ENCODE measurements around the gene ALDH8A1.

ALDH8A1 gene

DNA sequence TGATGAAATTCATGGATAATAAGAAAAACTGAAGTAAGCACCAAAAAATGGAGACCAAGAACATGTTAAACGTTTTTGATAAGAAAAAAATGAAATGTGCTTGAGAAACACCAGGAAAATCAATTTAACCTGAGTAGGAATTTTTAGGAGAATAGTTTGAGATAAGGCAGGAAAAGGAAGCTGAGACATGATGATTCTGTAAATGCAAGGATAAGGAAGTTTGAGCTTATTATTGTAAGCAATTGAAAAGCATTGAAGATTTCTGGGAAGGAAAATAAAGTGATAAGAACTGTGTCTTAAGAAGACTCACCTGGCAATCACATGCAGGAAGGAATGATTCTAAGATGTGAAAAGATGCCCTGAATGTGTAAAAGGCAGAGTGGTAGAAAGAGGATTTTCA, 66.6 kb downstream of the ALDH8A1 start:
- no peak for TF ChIP-seq TCF12 (IDR thresholded peaks at IDR 0.05; ENCODE audit: low read depth)
- TF ChIP-seq, protein P1, sequence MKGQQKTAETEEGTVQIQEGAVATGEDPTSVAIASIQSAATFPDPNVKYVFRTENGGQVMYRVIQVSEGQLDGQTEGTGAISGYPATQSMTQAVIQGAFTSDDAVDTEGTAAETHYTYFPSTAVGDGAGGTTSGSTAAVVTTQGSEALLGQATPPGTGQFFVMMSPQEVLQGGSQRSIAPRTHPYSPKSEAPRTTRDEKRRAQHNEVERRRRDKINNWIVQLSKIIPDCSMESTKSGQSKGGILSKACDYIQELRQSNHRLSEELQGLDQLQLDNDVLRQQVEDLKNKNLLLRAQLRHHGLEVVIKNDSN (IDR thresholded peaks at IDR 0.05) = no peak
- no peak for TF ChIP-seq FOXM1 (IDR thresholded peaks at IDR 0.05; ENCODE audit: borderline replicate concordance, low read depth)
- no peak for TF ChIP-seq NFIC (IDR thresholded peaks at IDR 0.05)
- TF ChIP-seq, protein P2, sequence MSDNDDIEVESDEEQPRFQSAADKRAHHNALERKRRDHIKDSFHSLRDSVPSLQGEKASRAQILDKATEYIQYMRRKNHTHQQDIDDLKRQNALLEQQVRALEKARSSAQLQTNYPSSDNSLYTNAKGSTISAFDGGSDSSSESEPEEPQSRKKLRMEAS (IDR thresholded peaks at IDR 0.05) = no peak
- no peak for TF ChIP-seq YY1 (IDR thresholded peaks at IDR 0.05; ENCODE audit: low read depth)
- TF ChIP-seq TAF1 (IDR thresholded peaks at IDR 0.05; ENCODE audit: low read depth) = no peak
- no peak for TF ChIP-seq EGR1 (IDR thresholded peaks at IDR 0.05)
- no peak for TF ChIP-seq TEAD4 (IDR thresholded peaks at IDR 0.05)
- TF ChIP-seq, protein P3, sequence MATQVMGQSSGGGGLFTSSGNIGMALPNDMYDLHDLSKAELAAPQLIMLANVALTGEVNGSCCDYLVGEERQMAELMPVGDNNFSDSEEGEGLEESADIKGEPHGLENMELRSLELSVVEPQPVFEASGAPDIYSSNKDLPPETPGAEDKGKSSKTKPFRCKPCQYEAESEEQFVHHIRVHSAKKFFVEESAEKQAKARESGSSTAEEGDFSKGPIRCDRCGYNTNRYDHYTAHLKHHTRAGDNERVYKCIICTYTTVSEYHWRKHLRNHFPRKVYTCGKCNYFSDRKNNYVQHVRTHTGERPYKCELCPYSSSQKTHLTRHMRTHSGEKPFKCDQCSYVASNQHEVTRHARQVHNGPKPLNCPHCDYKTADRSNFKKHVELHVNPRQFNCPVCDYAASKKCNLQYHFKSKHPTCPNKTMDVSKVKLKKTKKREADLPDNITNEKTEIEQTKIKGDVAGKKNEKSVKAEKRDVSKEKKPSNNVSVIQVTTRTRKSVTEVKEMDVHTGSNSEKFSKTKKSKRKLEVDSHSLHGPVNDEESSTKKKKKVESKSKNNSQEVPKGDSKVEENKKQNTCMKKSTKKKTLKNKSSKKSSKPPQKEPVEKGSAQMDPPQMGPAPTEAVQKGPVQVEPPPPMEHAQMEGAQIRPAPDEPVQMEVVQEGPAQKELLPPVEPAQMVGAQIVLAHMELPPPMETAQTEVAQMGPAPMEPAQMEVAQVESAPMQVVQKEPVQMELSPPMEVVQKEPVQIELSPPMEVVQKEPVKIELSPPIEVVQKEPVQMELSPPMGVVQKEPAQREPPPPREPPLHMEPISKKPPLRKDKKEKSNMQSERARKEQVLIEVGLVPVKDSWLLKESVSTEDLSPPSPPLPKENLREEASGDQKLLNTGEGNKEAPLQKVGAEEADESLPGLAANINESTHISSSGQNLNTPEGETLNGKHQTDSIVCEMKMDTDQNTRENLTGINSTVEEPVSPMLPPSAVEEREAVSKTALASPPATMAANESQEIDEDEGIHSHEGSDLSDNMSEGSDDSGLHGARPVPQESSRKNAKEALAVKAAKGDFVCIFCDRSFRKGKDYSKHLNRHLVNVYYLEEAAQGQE (IDR thresholded peaks at IDR 0.05; ENCODE audit: low read depth) = no peak
- TF ChIP-seq CEBPB (IDR thresholded peaks at IDR 0.05) = no peak
- TF ChIP-seq CREB1 (IDR thresholded peaks at IDR 0.05; ENCODE audit: low read depth) = no peak
- TF ChIP-seq EP300 (IDR thresholded peaks at IDR 0.05; ENCODE audit: borderline replicate concordance) = no peak
- no peak for TF ChIP-seq RAD21 (IDR thresholded peaks at IDR 0.05; ENCODE audit: low read depth)

DNA sequence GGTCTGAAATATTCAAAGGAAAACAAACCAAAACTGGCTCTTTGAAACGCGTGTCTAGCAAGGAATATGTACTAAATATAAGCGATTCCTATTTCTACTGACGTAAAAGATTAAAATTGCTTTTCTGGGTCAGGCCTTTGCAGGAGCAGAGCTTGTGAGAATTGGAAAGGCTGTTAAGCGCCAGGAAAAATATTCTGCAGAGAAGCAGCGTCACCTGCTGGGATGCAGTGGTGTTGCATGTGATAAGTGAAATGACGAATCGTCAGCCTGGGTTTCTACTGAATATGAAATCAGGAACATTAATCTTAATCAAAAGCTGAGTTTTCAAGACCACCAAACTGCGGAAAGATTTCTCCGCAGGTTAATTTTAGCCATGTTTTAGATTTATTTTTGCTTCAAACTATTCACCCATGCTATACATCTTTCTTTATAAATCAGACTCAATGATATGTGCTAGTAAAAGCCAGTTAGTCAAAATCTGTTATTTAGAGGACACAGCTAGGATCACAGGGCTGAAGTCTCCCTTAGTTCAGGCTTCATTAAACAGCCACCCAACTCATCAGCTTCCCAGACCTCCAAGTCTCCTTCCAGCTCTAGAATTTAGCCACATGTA, 67.4 kb downstream of the ALDH8A1 start:
- TF ChIP-seq RAD21 (IDR thresholded peaks at IDR 0.05; ENCODE audit: low read depth) (peak; percentile 47; the same call in 1 of the 2 replicates), EP300 (IDR thresholded peaks at IDR 0.05; ENCODE audit: borderline replicate concordance) (no peak), TAF1 (IDR thresholded peaks at IDR 0.05; ENCODE audit: low read depth) (no peak)

DNA sequence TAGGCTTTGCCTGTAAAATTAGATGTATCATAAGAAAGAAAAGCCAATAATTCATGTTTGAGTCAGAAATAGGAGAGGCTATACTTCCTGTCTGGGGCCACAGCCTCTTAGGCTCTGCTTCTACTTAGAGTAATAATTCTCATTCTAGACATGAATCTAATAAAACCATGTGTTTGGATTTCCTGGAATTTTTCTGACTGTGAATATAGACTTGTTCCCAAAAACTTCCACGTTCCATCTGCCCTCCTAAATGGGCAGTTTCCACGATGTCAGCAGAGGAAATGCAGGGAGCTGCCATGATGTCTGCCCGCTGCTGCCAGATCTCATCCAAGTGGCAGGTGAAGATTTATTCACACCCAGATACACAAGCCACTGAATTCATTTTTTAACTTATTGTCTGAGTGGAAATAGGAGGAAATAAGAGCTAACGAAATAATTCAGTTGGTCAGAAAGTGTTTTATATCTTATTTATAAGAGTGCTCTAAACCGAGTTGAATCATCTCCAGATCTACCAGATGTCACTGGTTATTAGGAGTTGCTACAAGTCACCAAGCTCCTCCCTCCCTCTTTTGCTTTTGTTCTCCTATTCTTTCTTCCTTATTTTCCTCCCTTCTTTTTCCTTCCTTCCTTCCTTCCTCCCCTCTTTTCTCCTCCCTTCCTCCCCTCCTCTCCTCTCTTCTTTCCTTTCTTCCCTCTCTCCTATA, 69.3 kb downstream of the ALDH8A1 start:
- TF ChIP-seq TCF12 (IDR thresholded peaks at IDR 0.05; ENCODE audit: low read depth) = no peak
- no peak for TF ChIP-seq ZBTB7A (IDR thresholded peaks at IDR 0.05; ENCODE audit: low read depth)
- no peak for TF ChIP-seq CREB1 (IDR thresholded peaks at IDR 0.05; ENCODE audit: low read depth)
- TF ChIP-seq CEBPB (IDR thresholded peaks at IDR 0.05) = no peak
- no peak for TF ChIP-seq EGR1 (IDR thresholded peaks at IDR 0.05)
- no peak for TF ChIP-seq RAD21 (IDR thresholded peaks at IDR 0.05; ENCODE audit: low read depth)
- no peak for TF ChIP-seq TAF1 (IDR thresholded peaks at IDR 0.05; ENCODE audit: low read depth)
- TF ChIP-seq EP300 (IDR thresholded peaks at IDR 0.05; ENCODE audit: borderline replicate concordance) = no peak
- TF ChIP-seq, protein P3 (IDR thresholded peaks at IDR 0.05; ENCODE audit: low read depth) = no peak
- no peak for TF ChIP-seq TEAD4 (IDR thresholded peaks at IDR 0.05)
- TF ChIP-seq, protein P2 (IDR thresholded peaks at IDR 0.05) = no peak
- no peak for TF ChIP-seq YY1 (IDR thresholded peaks at IDR 0.05; ENCODE audit: low read depth)
- no peak for TF ChIP-seq NFIC (IDR thresholded peaks at IDR 0.05)
- TF ChIP-seq, protein P1 (IDR thresholded peaks at IDR 0.05) = no peak
- no peak for TF ChIP-seq FOXM1 (IDR thresholded peaks at IDR 0.05; ENCODE audit: borderline replicate concordance, low read depth)

DNA sequence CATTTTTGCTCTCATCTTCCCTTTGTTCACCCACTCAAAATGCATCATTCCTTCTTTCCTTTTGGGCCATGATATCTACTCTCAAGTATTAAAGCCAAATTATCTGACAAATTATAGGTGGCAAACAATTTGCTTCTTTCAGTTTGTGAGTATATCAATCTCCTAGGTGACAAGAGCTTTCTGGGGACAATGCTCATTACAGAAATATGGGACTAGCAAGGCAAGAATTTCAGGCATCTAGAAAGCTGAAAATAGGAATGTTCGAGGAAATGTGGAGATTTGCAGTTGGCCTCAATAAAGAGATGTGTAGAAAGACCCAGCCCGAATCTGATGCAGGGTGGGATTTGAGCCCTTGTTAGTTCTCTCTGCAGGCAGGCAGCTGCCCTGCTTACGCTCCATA, 71.8 kb downstream of the ALDH8A1 start:
- TF ChIP-seq TAF1 (IDR thresholded peaks at IDR 0.05; ENCODE audit: low read depth) (no peak), TEAD4 (IDR thresholded peaks at IDR 0.05) (no peak), NFIC (IDR thresholded peaks at IDR 0.05) (no peak), CREB1 (IDR thresholded peaks at IDR 0.05; ENCODE audit: low read depth) (no peak), EGR1 (IDR thresholded peaks at IDR 0.05) (no peak), CEBPB (IDR thresholded peaks at IDR 0.05) (no peak), ZBTB7A (IDR thresholded peaks at IDR 0.05; ENCODE audit: low read depth) (no peak), RAD21 (IDR thresholded peaks at IDR 0.05; ENCODE audit: low read depth) (no peak), TCF12 (IDR thresholded peaks at IDR 0.05; ENCODE audit: low read depth) (no peak), YY1 (IDR thresholded peaks at IDR 0.05; ENCODE audit: low read depth) (no peak), EP300 (IDR thresholded peaks at IDR 0.05; ENCODE audit: borderline replicate concordance) (no peak), FOXM1 (IDR thresholded peaks at IDR 0.05; ENCODE audit: borderline replicate concordance, low read depth) (no peak)
- TF ChIP-seq, protein P2 (IDR thresholded peaks at IDR 0.05) = no peak
- TF ChIP-seq, protein P1 (IDR thresholded peaks at IDR 0.05) = no peak
- TF ChIP-seq, protein P3 (IDR thresholded peaks at IDR 0.05; ENCODE audit: low read depth) = no peak
